RWPE1 (cell line): ENCODE measurements around the gene MOK.
A peak's percentile ranks its signal among the peaks of the same experiment; 100 is the strongest.

Experiments used
- CTCF ChIA-PET: fragments of 350-600 bp; sonication (Branson Sonifier 250); formaldehyde crosslinking; extraction: SDS; loops from one replicate; lab custom pipeline; 2021; lab: Yijun Ruan, JAX
- POLR2A ChIA-PET: fragments of 400-600 bp; formaldehyde crosslinking; extraction: SDS; loops from one replicate; lab custom pipeline; 2020; ENCODE audit warnings: antibody characterized with exemption; ENCODE audit not compliant: low non-redundant PET; lab: Yijun Ruan, JAX
- DNase-seq: peaks from one replicate; pipeline ENCODE4 v3.0.0; 2012; ENCODE audit warnings: low spot score
- H3K27ac ChIP-seq: fragments of 450-650 bp; 2 replicates; pipeline ENCODE4 v1.5.1; 2017
- CTCF ChIP-seq: fragments of 450-650 bp; conservative IDR thresholded peaks from 2 replicates; pipeline ENCODE4 v1.5.1; 2017; ENCODE audit warnings: low read depth, mild to moderate bottlenecking

Gene MOK

GRCh38 chr14:102229739-102230092 is 75.2 kb downstream of the MOK start:
- POLR2A ChIA-PET: interaction anchor here (0.5 kb wide), 1 partner anchor 103 kb away, joined by 3 read pairs; no protein-coding TSS in a partner anchor
- no peak for DNase-seq

GRCh38 chr14:102229071-102229738 is 75.8 kb downstream of the MOK start:
- ChIA-PET CTCF (interaction anchor here (0.6 to 1.4 kb wide), 3 partner anchors 85 to 86 kb away, joined by 3 to 6 read pairs (median 4); no protein-coding TSS in a partner anchor), POLR2A (no interaction called here)
- DNase-seq: no peak
- H3K27ac ChIP-seq: no peak overlapping the region; the same call in 1 of the 2 replicates
- TF ChIP-seq CTCF: no peak

More at GRCh38 chr14:102229739-102230092, 75.2 kb downstream of the MOK start:
- CTCF ChIA-PET: interaction anchor here (0.8 to 1.4 kb wide), 2 partner anchors 84 to 85 kb away, joined by 3 to 6 read pairs; no protein-coding TSS in a partner anchor
- H3K27ac ChIP-seq: no peak overlapping the region; the same call in 1 of the 2 replicates
- no peak for TF ChIP-seq CTCF

GRCh38 chr14:102227184-102227964 is 77.6 kb downstream of the MOK start:
- no peak for TF ChIP-seq CTCF
- ChIA-PET CTCF (no interaction called here), POLR2A (interaction anchor here (0.6 kb wide), 1 partner anchor 151 kb away, joined by 5 read pairs; no protein-coding TSS in a partner anchor)
- no peak for DNase-seq
- no peak overlapping the region for H3K27ac ChIP-seq

GRCh38 chr14:102226356-102227125 is 78.4 kb downstream of the MOK start:
- CTCF ChIA-PET: no interaction called here

GRCh38 chr14:102225936-102226335 is 79.0 kb downstream of the MOK start:
- TF ChIP-seq CTCF: no peak
- CTCF ChIA-PET: no interaction called here
- POLR2A ChIA-PET: no interaction called here
- DNase-seq: no peak
- H3K27ac ChIP-seq: peak overlapping the region; percentile 16; the same call in 1 of the 2 replicates

More at GRCh38 chr14:102226356-102227125, 78.4 kb downstream of the MOK start:
- H3K27ac ChIP-seq: peak overlapping the region; percentile 16; the same call in 1 of the 2 replicates
- DNase-seq: no peak
- POLR2A ChIA-PET: no interaction called here
- TF ChIP-seq CTCF: no peak

- ChIA-PET POLR2A (no interaction called here), CTCF (interaction anchor here (0.6 kb wide), 1 partner anchor 10 kb away, joined by 4 read pairs; no protein-coding TSS in a partner anchor)
- no peak for DNase-seq
- TF ChIP-seq CTCF: no peak
- H3K27ac ChIP-seq: peak overlapping the region; percentile 16; the same call in 1 of the 2 replicates
These were observed 79.6 kb downstream of the MOK start for GRCh38 chr14:102225386-102225785.
